NCI-H69 (cell line): ENCODE results near the gene SGPP2.
"Not testable (repeated sequence)": the region's sequence is repeated elsewhere in the genome, so short reads cannot be mapped to it uniquely, and the experiment has no call there.

ENCODE experiments used
- DNase-seq: peaks from one replicate; lab custom pipeline; 2025; lab: John Stamatoyannopoulos, UW

Gene SGPP2

DNA sequence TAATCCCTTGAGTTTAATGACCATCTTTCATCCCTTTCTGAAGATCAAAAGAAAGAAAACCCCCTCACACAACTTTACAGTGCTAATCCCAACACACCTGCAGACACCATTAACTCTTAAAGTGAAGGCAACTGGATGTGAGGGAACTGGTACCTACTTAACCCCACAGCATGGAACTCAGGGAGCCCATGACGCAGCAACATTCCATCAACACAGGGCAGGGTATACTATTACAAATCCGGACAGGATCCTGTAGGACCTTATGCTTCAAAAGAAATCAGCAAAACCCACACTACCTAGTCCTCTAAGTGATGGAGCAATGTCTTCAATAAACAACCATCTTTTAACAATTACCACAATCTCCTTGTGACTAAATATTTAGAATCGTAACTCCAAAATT lies 153.0 kb downstream of the SGPP2 start:
- DNase-seq = no peak

DNA sequence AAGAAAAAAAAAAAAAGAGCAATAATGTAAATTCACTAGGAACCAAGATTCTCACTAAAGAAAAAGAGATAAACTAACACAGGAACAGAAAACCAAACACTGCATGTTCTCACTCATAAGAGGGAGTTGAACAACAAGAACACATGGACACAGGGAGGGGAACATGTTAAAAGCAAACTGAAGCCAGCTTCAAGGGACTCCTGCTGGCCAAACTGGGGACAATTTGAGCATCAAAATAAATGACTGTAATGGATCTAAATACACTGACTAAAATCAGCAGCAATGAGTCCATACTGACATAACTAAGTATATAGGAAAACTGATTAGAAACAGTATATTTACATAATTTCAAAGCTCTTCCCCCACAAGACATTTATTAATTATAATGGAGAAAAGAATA lies 158.6 kb downstream of the SGPP2 start:
- peak; percentile 5 for DNase-seq

DNA sequence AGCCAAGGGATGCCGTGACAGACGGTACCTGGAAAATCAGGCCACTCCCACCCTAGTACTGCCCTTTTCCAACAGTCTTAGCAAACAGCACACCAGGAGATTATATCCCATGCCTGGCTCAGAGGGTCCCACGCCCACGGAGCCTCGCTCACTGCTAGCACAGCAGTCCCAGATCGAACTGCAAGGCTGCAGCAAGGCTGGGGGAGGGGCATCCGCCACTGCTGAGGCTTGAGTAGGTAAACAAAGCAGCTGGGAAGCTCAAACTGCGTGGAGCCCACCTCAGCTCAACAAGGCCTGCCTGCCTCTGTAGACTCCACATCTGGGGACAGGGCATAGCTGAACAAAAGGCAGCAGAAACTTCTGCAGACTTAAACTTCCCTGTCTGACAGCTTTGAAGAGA lies 160.2 kb downstream of the SGPP2 start:
- not testable (repeated sequence) for DNase-seq

DNA sequence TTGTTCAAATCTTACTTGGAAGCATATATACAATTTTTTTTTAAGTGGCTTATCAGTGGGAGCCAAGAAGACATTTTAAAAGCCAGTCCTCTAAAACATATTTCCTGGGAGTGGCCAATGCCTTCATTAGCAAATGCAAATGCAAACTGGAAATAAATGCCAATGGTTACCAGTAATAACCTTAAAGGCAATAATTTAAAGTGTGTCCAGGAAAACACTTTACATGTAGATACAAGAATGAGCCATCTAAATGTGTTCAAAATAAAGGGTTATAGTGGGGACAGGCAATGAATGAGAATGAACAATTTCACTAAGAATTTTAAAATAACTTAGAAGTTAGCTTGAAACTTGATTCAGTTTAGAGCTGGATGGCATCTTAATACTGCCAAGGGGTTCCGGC lies 167.3 kb downstream of the SGPP2 start:
- DNase-seq = no peak

DNA sequence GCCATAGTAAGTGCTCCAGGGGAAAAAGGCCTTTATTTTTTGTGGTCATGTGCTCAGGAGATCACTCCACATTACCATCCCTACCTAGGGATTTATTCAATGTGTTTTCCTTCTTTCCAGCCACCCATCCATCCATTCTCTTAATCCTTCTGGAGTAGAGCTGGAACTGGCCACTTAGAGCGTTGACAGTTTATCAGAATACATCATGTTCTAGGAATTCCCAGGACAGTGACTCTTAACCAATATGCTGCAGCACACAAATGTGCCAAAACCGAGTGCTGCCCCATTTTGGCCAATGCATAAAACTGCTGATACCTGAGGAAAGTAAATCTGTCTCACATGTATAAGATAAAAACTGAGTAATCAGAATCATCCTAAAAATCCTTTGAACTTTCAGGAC lies 167.8 kb downstream of the SGPP2 start:
- no peak for DNase-seq

DNA sequence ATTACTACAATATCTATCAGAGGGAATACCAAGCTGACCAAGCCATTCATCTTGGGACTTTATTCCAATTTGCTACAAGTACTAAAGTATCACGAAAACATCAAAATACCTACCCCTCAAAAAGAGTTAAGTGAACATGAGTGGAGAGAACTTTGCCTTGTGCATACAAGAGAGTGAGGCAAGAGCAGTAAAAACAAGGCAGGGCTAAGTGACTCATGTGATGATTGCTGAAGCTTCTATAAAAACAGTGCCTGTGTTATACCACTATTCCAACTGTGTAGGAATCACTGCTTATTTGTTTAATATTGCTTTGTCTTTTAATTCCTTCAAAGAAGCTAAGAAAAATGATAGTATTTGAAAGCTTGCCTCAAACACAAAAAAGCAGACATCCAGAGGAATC lies 170.3 kb downstream of the SGPP2 start:
- DNase-seq = no peak

DNA sequence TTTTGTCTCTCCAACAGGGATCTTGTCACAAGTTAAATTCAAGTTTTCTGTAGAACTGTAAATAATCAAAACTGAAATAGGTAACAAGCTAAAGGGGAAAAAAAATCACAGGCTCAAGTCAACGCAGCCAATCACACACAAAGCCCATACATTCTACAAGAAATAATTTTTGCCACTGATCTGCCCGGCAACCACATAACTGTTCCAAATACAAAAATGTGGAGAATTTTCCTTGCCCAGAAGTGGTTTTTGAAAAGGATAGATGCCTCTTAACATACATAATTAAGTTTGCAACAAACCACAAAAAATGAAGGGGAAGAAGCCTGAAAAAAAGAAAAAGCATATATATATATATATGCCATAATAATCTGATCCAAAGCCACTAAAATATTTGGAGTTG lies 171.2 kb downstream of the SGPP2 start:
- DNase-seq = no peak

DNA sequence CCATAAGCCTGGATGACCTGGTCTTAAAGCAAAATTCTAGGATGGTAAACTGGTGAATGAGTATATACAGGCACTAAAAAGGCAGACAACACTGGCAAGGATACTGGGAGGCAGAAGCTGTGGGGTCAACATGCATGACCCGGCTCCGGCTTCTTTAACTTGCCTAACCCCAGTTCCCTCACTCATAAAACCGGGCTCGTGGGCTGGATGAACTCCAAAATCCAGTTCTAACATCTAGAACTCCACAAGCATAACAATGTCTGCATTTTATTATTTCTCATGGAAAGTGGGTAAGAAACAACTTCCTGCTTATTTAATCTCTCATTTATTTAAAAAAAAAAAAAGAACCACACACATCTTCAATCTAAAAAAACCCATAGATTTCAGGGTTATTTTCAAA lies 174.3 kb downstream of the SGPP2 start:
- DNase-seq = no peak

DNA sequence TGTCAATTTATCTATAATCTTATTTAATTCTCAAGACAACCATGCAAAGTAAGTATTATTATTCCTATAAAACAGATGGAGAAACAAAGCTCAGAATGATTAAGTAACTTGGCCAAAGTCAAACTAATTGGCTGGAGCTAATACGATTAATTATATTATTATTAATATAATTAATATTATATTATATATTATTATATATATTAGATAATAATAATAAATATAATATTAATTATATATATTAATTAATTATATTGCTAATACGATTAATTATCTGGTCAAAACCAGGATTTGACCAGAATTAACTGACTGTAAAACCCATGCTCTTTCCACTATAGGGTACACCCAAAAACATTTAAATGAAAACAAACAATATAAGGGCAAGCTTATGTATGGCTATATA lies 179.2 kb downstream of the SGPP2 start:
- no peak for DNase-seq

DNA sequence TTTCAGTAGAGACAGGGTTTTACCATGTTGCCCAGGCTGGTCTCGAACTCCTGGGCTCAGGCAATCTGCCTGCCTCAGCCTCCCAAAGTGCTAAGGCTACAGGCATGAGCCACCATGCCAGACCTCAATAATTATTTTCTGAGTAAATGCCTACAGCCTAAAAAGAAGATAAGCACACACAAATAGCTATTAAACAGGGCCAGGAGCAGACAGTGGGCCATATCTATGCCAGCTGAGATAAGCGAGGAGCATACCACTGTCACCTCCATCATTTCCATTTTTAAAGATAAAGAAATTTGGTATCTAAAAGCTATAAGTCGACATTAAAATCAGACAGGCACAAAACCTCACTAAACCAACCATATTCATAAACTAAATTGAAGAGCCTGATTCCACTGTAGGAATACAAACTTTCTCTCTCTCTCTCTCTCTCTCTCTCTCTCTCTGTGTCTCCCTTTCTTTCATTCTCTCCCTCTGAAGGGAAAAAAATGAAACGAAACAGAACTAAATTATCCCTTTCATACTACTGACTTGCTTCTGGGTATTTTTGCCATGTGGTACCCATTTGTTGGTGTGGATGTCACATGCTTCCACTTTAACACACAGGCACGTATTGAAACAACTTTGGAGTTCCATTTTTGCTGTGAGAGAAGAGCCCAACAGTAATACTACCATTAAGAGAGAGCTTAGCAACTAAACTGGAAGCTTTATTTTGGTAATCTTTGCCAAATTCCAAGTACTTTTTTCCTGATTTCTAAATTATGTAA lies 180.6 kb downstream of the SGPP2 start:
- no peak for DNase-seq

DNA sequence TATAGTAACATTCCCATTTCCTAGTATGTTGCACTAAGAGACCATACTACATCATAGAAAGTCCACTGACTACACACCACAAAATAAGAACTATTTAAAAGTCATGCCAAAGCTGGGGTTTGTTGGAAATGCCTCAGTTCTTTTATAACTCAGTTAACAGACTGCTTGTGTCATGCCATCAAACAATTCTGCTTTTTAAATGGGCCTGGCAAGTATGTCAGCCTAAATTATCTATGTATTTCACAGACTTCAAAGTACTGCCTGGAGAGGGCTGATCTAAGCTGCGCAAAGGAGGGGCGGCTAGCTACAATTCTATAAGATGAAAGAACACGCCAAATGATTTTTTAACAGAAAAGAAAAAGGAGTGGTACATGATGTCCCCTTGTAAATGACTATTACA lies 182.0 kb downstream of the SGPP2 start:
- DNase-seq = no peak

DNA sequence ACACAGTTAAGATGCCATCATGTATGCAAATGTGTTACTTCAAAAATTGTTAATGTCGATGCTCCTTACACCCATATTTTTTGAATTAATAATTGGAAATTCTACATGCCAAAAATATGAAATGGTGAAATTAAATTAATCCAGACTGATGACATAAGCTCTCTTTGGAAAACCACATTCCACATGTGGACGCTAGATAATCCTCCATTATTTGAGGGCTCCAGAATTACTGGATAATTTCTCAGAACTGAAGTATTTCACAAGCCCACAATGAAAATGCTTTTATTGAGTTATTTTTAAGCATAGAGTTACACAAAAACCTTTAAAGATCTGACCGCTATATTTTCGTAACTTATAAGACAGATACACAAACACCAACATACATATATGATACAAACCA lies 183.7 kb downstream of the SGPP2 start:
- DNase-seq = no peak

DNA sequence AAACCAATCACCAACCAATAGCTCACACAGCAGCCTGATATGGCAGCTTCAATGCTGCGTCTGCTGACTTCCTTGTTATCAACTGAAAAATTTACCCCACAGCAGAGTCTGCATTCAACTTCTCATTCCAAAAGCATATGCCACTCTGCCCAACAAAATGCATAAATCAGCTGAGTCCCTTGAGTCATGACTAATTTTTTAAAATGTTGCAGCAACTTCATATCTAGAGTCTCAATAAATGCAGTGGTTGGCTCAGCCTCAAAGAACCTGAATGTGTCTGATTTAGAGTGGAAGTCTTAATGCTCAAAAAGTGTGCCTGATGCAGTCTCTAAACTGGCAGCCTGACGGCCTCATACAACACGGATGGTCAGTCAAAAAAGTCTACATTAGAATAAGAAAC lies 185.0 kb downstream of the SGPP2 start:
- DNase-seq = no peak
